Lower lobe of right lung (tissue), 2 donors: Measurements from ENCODE around the gene PCDH9. TPM values are rescaled to one million over a fixed set of nuclear protein-coding genes. Genes with fewer than 3 reads are reported as not detected.

Experiments used
- ATAC-seq, 2 donors: fragments of 200-7000 bp; cut with Tn5 transposase; one replicate each; pipeline ENCODE4 v1.9.1; 2020 to 2022; ENCODE audit warnings: mild to moderate bottlenecking in 2 of 2, moderate library complexity in 2 of 2
- DNase-seq: peaks from one replicate; pipeline ENCODE4 v3.0.0-alpha.2; 2020
- H3K27ac ChIP-seq: fragments of 200-600 bp; one replicate; pipeline ENCODE4 v1.8.0; 2022
- H3K27me3 ChIP-seq: fragments of 200-600 bp; one replicate; pipeline ENCODE4 v1.8.0; 2022; ENCODE audit warnings: low read depth
- H3K36me3 ChIP-seq: fragments of 200-600 bp; one replicate; pipeline ENCODE4 v1.8.0; 2022; ENCODE audit warnings: mild to moderate bottlenecking
- H3K4me1 ChIP-seq: fragments of 200-600 bp; one replicate; pipeline ENCODE4 v1.8.0; 2022
- H3K4me3 ChIP-seq: fragments of 200-600 bp; one replicate; pipeline ENCODE4 v1.8.0; 2022; ENCODE audit warnings: mild to moderate bottlenecking
- H3K9me3 ChIP-seq: fragments of 200-600 bp; one replicate; pipeline ENCODE4 v1.8.0; 2022
- intact Hi-C: fragments of 100-400 bp; cut with DNase I; formaldehyde crosslinking; loops from one replicate; pipeline ENCODE4 v1.11.0; 2022
- total RNA-seq: library from RNA; stranded (reverse); fragmentation: NEBNext Ultra II Directional; extraction: Animal tissue kit (Norgen Biotek cat#: 25700); gene quantifications from one replicate; pipeline ENCODE4 v1.2.1, GENCODE V29; 2021
- TF ChIP-seq, protein P1 (sequence below): fragments of 200-600 bp; IDR thresholded peaks from one replicate; pipeline ENCODE4 v1.8.0; 2022; ENCODE audit warnings: antibody characterized with exemption, mild to moderate bottlenecking
- donor health status: DM: no; HTN: yes; CAD: no; lungs with severe emphysema.

The PCDH9 gene
- total RNA-seq, 1 donor from 2014 or later = 8.9 TPM

- Histone ChIP-seq H3K27ac (no peak overlapping the region), H3K4me3 (no peak overlapping the region), H3K4me1 (no peaks in the 10 kb centered on the region), H3K27me3 (no peaks in the 10 kb centered on the region), H3K9me3 (no peaks in the 10 kb centered on the region), H3K36me3 (no peaks in the 10 kb centered on the region)
- no peak for DNase-seq
- ATAC-seq = no peak
- TF ChIP-seq, protein P1, sequence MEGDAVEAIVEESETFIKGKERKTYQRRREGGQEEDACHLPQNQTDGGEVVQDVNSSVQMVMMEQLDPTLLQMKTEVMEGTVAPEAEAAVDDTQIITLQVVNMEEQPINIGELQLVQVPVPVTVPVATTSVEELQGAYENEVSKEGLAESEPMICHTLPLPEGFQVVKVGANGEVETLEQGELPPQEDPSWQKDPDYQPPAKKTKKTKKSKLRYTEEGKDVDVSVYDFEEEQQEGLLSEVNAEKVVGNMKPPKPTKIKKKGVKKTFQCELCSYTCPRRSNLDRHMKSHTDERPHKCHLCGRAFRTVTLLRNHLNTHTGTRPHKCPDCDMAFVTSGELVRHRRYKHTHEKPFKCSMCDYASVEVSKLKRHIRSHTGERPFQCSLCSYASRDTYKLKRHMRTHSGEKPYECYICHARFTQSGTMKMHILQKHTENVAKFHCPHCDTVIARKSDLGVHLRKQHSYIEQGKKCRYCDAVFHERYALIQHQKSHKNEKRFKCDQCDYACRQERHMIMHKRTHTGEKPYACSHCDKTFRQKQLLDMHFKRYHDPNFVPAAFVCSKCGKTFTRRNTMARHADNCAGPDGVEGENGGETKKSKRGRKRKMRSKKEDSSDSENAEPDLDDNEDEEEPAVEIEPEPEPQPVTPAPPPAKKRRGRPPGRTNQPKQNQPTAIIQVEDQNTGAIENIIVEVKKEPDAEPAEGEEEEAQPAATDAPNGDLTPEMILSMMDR = no peak
- intact Hi-C loops = no loop called here
Measured at GRCh38 chr13:66560189-66560588, 669.9 kb downstream of the PCDH9 start.

DNA sequence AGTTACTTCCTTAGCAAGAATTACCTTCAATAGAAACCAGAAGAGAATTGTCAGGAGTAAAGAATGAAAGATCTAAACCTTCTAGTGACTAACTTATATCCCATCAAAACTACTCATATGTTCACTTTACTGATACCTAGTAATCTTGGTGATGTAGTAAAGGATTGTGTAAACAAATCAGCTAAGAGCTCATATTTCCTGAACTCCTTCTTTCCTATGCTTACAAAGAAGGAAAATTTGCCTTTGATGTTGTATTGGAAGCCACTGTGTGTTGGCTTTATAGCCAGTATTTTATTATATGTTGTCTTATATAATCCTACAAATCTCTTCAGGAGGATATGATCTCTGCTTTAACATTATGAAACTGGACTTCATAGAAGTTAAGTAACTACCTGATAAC is 671.0 kb downstream of the PCDH9 start:
- Histone ChIP-seq H3K4me3 (no peak overlapping the region), H3K27ac (no peak overlapping the region), H3K27me3 (no peaks in the 10 kb centered on the region), H3K36me3 (no peaks in the 10 kb centered on the region), H3K9me3 (no peaks in the 10 kb centered on the region), H3K4me1 (no peaks in the 10 kb centered on the region)
- intact Hi-C loops = no loop called here
- TF ChIP-seq, protein P1 = no peak
- no peak for DNase-seq
- no peak for ATAC-seq

DNA sequence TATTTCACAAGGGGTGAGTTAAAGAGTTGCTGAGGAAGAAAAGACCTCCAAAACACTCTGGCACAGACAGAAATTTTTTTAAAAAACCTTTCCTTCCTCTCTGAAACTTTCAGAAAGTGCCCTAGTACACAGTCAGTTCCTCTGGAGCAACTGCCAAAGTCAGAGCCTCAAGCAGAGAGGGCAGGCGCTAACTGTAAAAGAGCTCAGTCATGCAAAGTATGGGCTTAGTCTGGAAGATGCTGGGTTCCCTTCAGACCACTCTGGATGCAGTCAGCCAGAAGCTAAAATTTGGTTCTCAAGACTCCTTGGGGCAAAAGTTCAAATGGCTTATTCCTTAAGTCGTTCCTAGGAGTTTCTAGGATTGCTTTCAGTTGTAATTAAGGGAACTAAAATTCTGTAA is 671.6 kb downstream of the PCDH9 start:
- TF ChIP-seq, protein P1 = no peak
- no peaks in the 10 kb centered on the region for H3K36me3 ChIP-seq
- H3K4me3 ChIP-seq = no peak overlapping the region
- ATAC-seq = no peak
- intact Hi-C loops = no loop called here
- no peaks in the 10 kb centered on the region for H3K27me3 ChIP-seq
- no peak for DNase-seq
- no peaks in the 10 kb centered on the region for H3K9me3 ChIP-seq
- H3K27ac ChIP-seq = no peak overlapping the region
- H3K4me1 ChIP-seq = no peaks in the 10 kb centered on the region

GRCh38 chr13:66557357-66557756 is 672.8 kb downstream of the PCDH9 start:
- ATAC-seq = no peak
- H3K27ac ChIP-seq = no peak overlapping the region
- no peaks in the 10 kb centered on the region for H3K27me3 ChIP-seq
- TF ChIP-seq, protein P1 = no peak
- H3K36me3 ChIP-seq = no peaks in the 10 kb centered on the region
- no peak for DNase-seq
- H3K9me3 ChIP-seq = no peaks in the 10 kb centered on the region
- intact Hi-C loops = no loop called here
- H3K4me1 ChIP-seq = no peaks in the 10 kb centered on the region
- no peak overlapping the region for H3K4me3 ChIP-seq

DNA sequence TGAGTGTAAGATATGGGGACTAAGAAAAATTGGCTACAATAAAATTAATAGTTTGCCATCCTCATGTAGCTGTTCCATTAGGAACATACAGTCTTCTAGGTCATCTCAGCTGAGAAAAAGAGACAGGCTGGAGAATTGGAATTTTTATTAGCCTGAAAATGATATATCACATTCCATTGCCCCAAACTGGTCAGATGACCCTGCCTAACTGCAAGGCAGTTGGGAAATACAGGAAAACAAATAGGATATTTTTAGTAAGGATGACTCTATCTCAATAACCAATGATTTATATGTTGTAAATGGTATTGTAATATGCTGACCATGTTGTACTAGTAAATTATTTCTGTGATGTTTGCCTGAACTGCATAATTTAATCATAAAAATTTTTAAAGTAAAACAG is 673.8 kb downstream of the PCDH9 start:
- no peak for ATAC-seq
- Histone ChIP-seq H3K27me3 (no peaks in the 10 kb centered on the region), H3K4me3 (no peak overlapping the region), H3K4me1 (no peaks in the 10 kb centered on the region), H3K9me3 (no peaks in the 10 kb centered on the region), H3K27ac (no peak overlapping the region), H3K36me3 (no peaks in the 10 kb centered on the region)
- DNase-seq = no peak
- TF ChIP-seq, protein P1 = no peak
- intact Hi-C loops = no loop called here

DNA sequence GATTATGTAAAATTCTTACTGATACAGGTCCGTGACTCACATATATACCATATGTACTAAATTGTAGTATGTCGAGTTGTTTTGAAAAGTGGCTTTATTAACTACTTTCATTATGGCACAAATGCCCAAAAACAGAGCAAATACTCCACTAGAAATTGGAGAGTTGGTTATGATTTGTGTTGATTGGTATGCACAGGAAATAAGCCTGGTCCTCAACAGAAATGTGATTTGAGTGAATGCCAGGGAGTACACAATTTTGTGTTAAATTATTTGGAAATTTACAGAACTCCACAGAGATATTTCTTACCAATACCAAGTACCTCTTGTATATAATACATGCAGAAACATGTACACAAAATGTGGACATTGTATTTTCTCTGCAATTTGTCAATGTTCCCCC is 676.7 kb downstream of the PCDH9 start:
- no peak for DNase-seq
- H3K9me3 ChIP-seq = no peaks in the 10 kb centered on the region
- no peaks in the 10 kb centered on the region for H3K36me3 ChIP-seq
- no peaks in the 10 kb centered on the region for H3K4me1 ChIP-seq
- H3K27me3 ChIP-seq = no peaks in the 10 kb centered on the region
- H3K27ac ChIP-seq = no peak overlapping the region
- TF ChIP-seq, protein P1 = no peak
- intact Hi-C loops = no loop called here
- no peak overlapping the region for H3K4me3 ChIP-seq
- ATAC-seq = no peak
